ENCODE measurements around the gene USP54.

GRCh38 chr10:73495226-73495883 is 95.8 kb downstream of the USP54 start:
- TF ChIP-seq CTCF (tag by site-specific recombination; IDR thresholded peaks at IDR 0.05) (no peak), HOXC10 (CRISPR knock-in tag; IDR thresholded peaks at IDR 0.05) (no peak), TRIM28 (IDR thresholded peaks at IDR 0.05; ENCODE audit: borderline replicate concordance, low read length) (no peak), ZNF777 (tag by site-specific recombination; IDR thresholded peaks at IDR 0.05; ENCODE audit: borderline replicate concordance) (no peak), ZNF138 (tag by site-specific recombination; IDR thresholded peaks at IDR 0.05; ENCODE audit: borderline replicate concordance) (no peak), ZNF239 (tag by site-specific recombination; IDR thresholded peaks at IDR 0.05) (no peak), ZIC2 (tag by site-specific recombination; IDR thresholded peaks at IDR 0.05) (peak; percentile 83), PRDM4 (tag by site-specific recombination; IDR thresholded peaks at IDR 0.05) (no peak), ZNF473 (tag by site-specific recombination; IDR thresholded peaks at IDR 0.05) (no peak), REST (tag by site-specific recombination; IDR thresholded peaks at IDR 0.05) (0 out of 2 replicates have a peak, but pooled peaks have one; percentile 13), ZNF274 (IDR thresholded peaks at IDR 0.05; ENCODE audit: low read length) (no peak), ZNF274 (tag by site-specific recombination; IDR thresholded peaks at IDR 0.05; ENCODE audit: borderline replicate concordance) (no peak), KLF1 (tag by site-specific recombination; IDR thresholded peaks at IDR 0.05) (peak; percentile 98), ZBTB17 (tag by site-specific recombination; IDR thresholded peaks at IDR 0.05) (peak; percentile 64)

Measured in HEK293 (cell line).